HG03066 (cell line): ENCODE results near the gene COX6A1.
"Not testable (repeated sequence)": the region's sequence is repeated elsewhere in the genome, so short reads cannot be mapped to it uniquely, and the experiment has no call there.

Experiments used
- ATAC-seq: cut with Tn5 transposase; IDR thresholded peaks from one replicate; pipeline ENCODE4 v1.9.1; 2021; ENCODE audit warnings: low read depth; ENCODE audit not compliant: unreplicated experiment

Gene COX6A1

GRCh38 chr12:120425797-120426196, 12.1 kb upstream of the COX6A1 start:
- ATAC-seq = no peak

- ATAC-seq = no peak
These were observed 9.2 kb upstream of the COX6A1 start for GRCh38 chr12:120428597-120429229.

- no peak for ATAC-seq
These were observed 8.5 kb upstream of the COX6A1 start for GRCh38 chr12:120429368-120429767.

- ATAC-seq = no peak
These were observed 5.0 kb upstream of the COX6A1 start for GRCh38 chr12:120432772-120433525.

- peak; percentile 8 for ATAC-seq
These were observed 734 bp downstream of the COX6A1 start for GRCh38 chr12:120438495-120439198.

- no peak for ATAC-seq
These were observed 1.8 kb downstream of the COX6A1 start for GRCh38 chr12:120439646-120440247.

GRCh38 chr12:120444676-120445075, 6.8 kb downstream of the COX6A1 start:
- no peak for ATAC-seq

GRCh38 chr12:120445911-120446843, 8.3 kb downstream of the COX6A1 start, which contains the start of the genes GATC and TRIAP1:
GATC (plus strand) TSS chr12:120446444; CDS start chr12:120446481, 37 bp downstream.
TRIAP1 (minus strand) TSS chr12:120446384; CDS start chr12:120446372, 12 bp downstream.
- peak; percentile 86 for ATAC-seq

- not testable (repeated sequence) for ATAC-seq
These were observed 8.9 kb downstream of the COX6A1 start for GRCh38 chr12:120446844-120447178.

GRCh38 chr12:120447992-120448391, 10.1 kb downstream of the COX6A1 start:
- no peak for ATAC-seq

- ATAC-seq = not testable (repeated sequence)
These were observed 14.6 kb downstream of the COX6A1 start for GRCh38 chr12:120452524-120452923.

GRCh38 chr12:120453060-120453750, 15.3 kb downstream of the COX6A1 start:
- no peak for ATAC-seq

GRCh38 chr12:120453977-120454376, 16.1 kb downstream of the COX6A1 start:
- ATAC-seq = no peak

GRCh38 chr12:120455302-120455701, 17.4 kb downstream of the COX6A1 start:
- no peak for ATAC-seq

GRCh38 chr12:120457133-120457532, 19.2 kb downstream of the COX6A1 start:
- no peak for ATAC-seq

GRCh38 chr12:120460157-120460556, 22.2 kb downstream of the COX6A1 start:
- no peak for ATAC-seq

GRCh38 chr12:120462099-120462640, 24.3 kb downstream of the COX6A1 start:
- no peak for ATAC-seq

GRCh38 chr12:120463712-120464111, 25.8 kb downstream of the COX6A1 start:
- ATAC-seq = no peak

GRCh38 chr12:120465756-120466155, 27.8 kb downstream of the COX6A1 start:
- ATAC-seq = no peak
